Ovary (tissue), 3 donors: ENCODE measurements around the gene SASH3.

Experiments used
- EP300 ChIP-seq: sonication (generic); formaldehyde crosslinking; IDR thresholded peaks from one replicate; pipeline ENCODE4 v1.6.1; 2017; ENCODE audit warnings: antibody characterized with exemption
- POLR2A ChIP-seq: fragments of 450-650 bp; IDR thresholded peaks from one replicate; pipeline ENCODE4 v1.6.1; 2017; ENCODE audit warnings: antibody characterized with exemption, mild to moderate bottlenecking, moderate library complexity
- TF ChIP-seq, protein P1 (sequence below), 3 donors: fragments of 450-650 bp in 2 of 3; fragments of 200-600 bp in 1 of 3; IDR thresholded peaks; one replicate each; pipeline versions ENCODE4 v1.5.1 to v1.8.0; 2016 to 2022; ENCODE audit warnings: antibody characterized with exemption in 3 of 3, mild to moderate bottlenecking in 1 of 3
- donor health status: DM: no; HTN: no; CAD: no.

DNA sequence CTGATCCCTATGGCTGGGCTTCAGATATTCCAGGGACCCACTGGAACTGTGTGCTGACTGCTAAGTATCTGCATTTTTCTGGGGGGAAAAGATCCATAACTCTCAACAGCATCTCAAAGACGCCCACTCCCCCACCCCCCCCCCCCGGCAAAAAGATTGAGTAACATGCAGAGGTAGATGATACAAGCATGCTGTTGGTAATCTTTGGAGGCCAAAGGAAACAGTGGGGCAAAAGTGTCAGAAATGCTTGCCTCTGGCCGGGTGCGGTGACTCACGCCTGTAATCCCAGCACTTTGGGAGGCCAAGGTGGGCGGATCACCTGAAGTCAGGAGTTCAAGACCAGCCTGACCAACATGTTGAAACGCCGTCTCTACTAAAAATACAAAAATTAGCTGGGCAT, 28.8 kb upstream of the SASH3 start:
- TF ChIP-seq, protein P1, sequence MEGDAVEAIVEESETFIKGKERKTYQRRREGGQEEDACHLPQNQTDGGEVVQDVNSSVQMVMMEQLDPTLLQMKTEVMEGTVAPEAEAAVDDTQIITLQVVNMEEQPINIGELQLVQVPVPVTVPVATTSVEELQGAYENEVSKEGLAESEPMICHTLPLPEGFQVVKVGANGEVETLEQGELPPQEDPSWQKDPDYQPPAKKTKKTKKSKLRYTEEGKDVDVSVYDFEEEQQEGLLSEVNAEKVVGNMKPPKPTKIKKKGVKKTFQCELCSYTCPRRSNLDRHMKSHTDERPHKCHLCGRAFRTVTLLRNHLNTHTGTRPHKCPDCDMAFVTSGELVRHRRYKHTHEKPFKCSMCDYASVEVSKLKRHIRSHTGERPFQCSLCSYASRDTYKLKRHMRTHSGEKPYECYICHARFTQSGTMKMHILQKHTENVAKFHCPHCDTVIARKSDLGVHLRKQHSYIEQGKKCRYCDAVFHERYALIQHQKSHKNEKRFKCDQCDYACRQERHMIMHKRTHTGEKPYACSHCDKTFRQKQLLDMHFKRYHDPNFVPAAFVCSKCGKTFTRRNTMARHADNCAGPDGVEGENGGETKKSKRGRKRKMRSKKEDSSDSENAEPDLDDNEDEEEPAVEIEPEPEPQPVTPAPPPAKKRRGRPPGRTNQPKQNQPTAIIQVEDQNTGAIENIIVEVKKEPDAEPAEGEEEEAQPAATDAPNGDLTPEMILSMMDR (IDR thresholded peaks at IDR 0.05) = no peak
- TF ChIP-seq EP300 (no peak), POLR2A (no peak)
